Measurements from ENCODE around the gene HLTF.

HLTF gene

GRCh38 chr3:149037684-149038083, 48.6 kb downstream of the HLTF start:
- no peak overlapping the region for H3K4me2 ChIP-seq (ENCODE audit: low read depth, low read length)
- no peaks in the 10 kb centered on the region for H3K27me3 ChIP-seq (replicated peaks; ENCODE audit: insufficient read depth, low read length)
- no peak overlapping the region for H3K4me3 ChIP-seq (ENCODE audit: low read length)
- no peak overlapping the region for H3K9ac ChIP-seq (ENCODE audit: low read length)
- H3K9me2 ChIP-seq (replicated peaks; ENCODE audit: insufficient read depth, low read length), result no peaks in the 10 kb centered on the region
- peaks cover 7% of the 10 kb centered on the region for H3K4me1 ChIP-seq (ENCODE audit: low read length)
- H2AFZ ChIP-seq (ENCODE audit: low read length), result no peak overlapping the region
- DNase-seq, result no peak
- H3K9me3 ChIP-seq (replicated peaks; ENCODE audit: insufficient read depth, low read length), result no peaks in the 10 kb centered on the region
- H3K36me3 ChIP-seq (replicated peaks; ENCODE audit: insufficient read depth, low read length), result peaks cover 2% of the 10 kb centered on the region; the same call in 1 of the 2 replicates
- H4K20me1 ChIP-seq (ENCODE audit: insufficient read depth, low read length), result no peaks in the 10 kb centered on the region
- no peak for TF ChIP-seq CTCF (IDR thresholded peaks at IDR 0.05; ENCODE audit: low read length)
- TF ChIP-seq EZH2 (optimal IDR thresholded peaks at IDR 0.05; ENCODE audit: low read depth, low read length), result no peak
- no peaks in the 10 kb centered on the region for H3K79me2 ChIP-seq (ENCODE audit: low read length)
- no peak overlapping the region for H3K27ac ChIP-seq (ENCODE audit: low read length)
- H3F3A ChIP-seq (ENCODE audit: insufficient read depth, low read length), result peaks cover 4% of the 10 kb centered on the region

GRCh38 chr3:149031096-149031495, 55.2 kb downstream of the HLTF start:
- Histone ChIP-seq H3K9ac (ENCODE audit: low read length) (no peak overlapping the region), H4K20me1 (ENCODE audit: insufficient read depth, low read length) (no peaks in the 10 kb centered on the region), H3K9me2 (replicated peaks; ENCODE audit: insufficient read depth, low read length) (no peaks in the 10 kb centered on the region), H3K9me3 (replicated peaks; ENCODE audit: insufficient read depth, low read length) (no peaks in the 10 kb centered on the region), H2AFZ (ENCODE audit: low read length) (no peak overlapping the region), H3F3A (ENCODE audit: insufficient read depth, low read length) (no peaks in the 10 kb centered on the region), H3K79me2 (ENCODE audit: low read length) (no peaks in the 10 kb centered on the region), H3K4me1 (ENCODE audit: low read length) (no peaks in the 10 kb centered on the region), H3K27me3 (replicated peaks; ENCODE audit: insufficient read depth, low read length) (no peaks in the 10 kb centered on the region), H3K4me2 (ENCODE audit: low read depth, low read length) (no peak overlapping the region), H3K36me3 (replicated peaks; ENCODE audit: insufficient read depth, low read length) (peaks cover 10% of the 10 kb centered on the region; the same call in 1 of the 2 replicates), H3K4me3 (ENCODE audit: low read length) (no peak overlapping the region), H3K27ac (ENCODE audit: low read length) (no peak overlapping the region)
- no peak for DNase-seq
- no peak for TF ChIP-seq EZH2 (optimal IDR thresholded peaks at IDR 0.05; ENCODE audit: low read depth, low read length)
- no peak for TF ChIP-seq CTCF (IDR thresholded peaks at IDR 0.05; ENCODE audit: low read length)
- TF ChIP-seq EZH2phosphoT487 (IDR thresholded peaks at IDR 0.05; ENCODE audit: low read length), result no peak

GRCh38 chr3:149026718-149027117, 59.6 kb downstream of the HLTF start:
- TF ChIP-seq EZH2 (optimal IDR thresholded peaks at IDR 0.05; ENCODE audit: low read depth, low read length) (no peak), EZH2phosphoT487 (IDR thresholded peaks at IDR 0.05; ENCODE audit: low read length) (no peak), CTCF (IDR thresholded peaks at IDR 0.05; ENCODE audit: low read length) (no peak)
- Histone ChIP-seq H3K4me3 (ENCODE audit: low read length) (no peak overlapping the region), H3K4me1 (ENCODE audit: low read length) (no peaks in the 10 kb centered on the region), H3K27me3 (replicated peaks; ENCODE audit: insufficient read depth, low read length) (no peaks in the 10 kb centered on the region), H4K20me1 (ENCODE audit: insufficient read depth, low read length) (no peaks in the 10 kb centered on the region), H3K9me3 (replicated peaks; ENCODE audit: insufficient read depth, low read length) (no peaks in the 10 kb centered on the region), H3K27ac (ENCODE audit: low read length) (no peak overlapping the region), H3K9ac (ENCODE audit: low read length) (no peak overlapping the region), H3F3A (ENCODE audit: insufficient read depth, low read length) (no peaks in the 10 kb centered on the region), H3K4me2 (ENCODE audit: low read depth, low read length) (no peak overlapping the region), H2AFZ (ENCODE audit: low read length) (no peak overlapping the region), H3K9me2 (replicated peaks; ENCODE audit: insufficient read depth, low read length) (no peaks in the 10 kb centered on the region), H3K79me2 (ENCODE audit: low read length) (no peaks in the 10 kb centered on the region), H3K36me3 (replicated peaks; ENCODE audit: insufficient read depth, low read length) (peaks cover 28% of the 10 kb centered on the region)
- DNase-seq, result no peak
